Activated CD8-positive, alpha-beta memory T cell treated with anti-CD3 and anti-CD28 coated beads, Interleukin-2, amount 50 U/mL, for 4 hours (primary cell): ENCODE measurements around the gene RMND5A.
"Not testable (repeated sequence)": the region's sequence is repeated elsewhere in the genome, so short reads cannot be mapped to it uniquely, and the experiment has no call there.

ENCODE experiments used
- DNase-seq: peaks from one replicate; pipeline ENCODE4 v3.0.0-alpha.2; 2020

RMND5A gene, protein sequence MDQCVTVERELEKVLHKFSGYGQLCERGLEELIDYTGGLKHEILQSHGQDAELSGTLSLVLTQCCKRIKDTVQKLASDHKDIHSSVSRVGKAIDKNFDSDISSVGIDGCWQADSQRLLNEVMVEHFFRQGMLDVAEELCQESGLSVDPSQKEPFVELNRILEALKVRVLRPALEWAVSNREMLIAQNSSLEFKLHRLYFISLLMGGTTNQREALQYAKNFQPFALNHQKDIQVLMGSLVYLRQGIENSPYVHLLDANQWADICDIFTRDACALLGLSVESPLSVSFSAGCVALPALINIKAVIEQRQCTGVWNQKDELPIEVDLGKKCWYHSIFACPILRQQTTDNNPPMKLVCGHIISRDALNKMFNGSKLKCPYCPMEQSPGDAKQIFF

DNA sequence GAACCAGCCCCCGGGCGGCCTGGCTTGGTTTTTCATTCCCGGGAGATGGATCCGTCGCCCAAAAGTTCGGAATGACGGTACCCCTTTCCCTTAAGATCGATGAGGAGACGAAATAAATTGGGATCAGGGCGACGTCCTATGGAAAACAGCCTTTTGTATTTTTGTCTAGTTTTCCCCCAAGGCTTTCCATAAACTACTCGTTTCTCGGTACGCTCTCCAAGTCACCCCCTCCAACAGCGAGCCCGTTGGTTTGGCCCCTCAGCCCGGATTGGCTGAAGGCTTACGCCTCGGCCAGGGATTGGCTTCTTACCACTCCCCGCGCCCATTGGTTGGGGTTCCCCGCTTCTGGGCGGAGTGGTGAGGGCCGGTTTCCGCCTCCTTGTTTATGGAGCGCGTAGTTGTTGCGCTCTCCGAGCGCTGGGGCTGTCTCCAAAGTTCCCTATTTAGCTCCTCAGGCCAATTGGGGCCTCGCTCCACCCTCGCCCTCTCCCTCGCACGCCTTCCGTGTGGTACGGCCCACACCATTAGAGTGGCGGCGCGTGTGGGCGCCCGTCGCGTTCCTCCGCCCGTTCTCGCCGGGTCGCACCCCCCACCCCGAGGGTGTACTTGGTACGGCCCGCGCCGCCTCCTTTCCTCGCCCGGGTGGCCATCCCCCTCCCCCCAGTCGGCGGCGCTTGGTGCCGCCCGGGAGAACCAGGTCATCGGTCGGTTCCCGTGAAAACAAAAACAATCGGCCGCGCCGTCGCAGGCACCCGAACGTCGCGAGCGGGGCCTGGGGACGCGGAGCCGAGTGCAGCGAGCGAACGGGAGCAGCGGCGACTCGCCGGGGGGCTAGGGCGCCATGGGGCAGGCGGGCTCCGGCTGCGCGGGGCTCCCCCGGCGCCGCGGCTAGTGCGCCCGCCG, at the start of gene RMND5A:
RMND5A (plus strand) TSS at position 655 of the 903 bp plus-strand sequence. CDS start 377 bp downstream, outside the sequence.
- peak; percentile 96 for DNase-seq

- no peak for DNase-seq
Observed at GRCh38 chr2:86671337-86671981, 48.6 kb upstream of the RMND5A start.

DNA sequence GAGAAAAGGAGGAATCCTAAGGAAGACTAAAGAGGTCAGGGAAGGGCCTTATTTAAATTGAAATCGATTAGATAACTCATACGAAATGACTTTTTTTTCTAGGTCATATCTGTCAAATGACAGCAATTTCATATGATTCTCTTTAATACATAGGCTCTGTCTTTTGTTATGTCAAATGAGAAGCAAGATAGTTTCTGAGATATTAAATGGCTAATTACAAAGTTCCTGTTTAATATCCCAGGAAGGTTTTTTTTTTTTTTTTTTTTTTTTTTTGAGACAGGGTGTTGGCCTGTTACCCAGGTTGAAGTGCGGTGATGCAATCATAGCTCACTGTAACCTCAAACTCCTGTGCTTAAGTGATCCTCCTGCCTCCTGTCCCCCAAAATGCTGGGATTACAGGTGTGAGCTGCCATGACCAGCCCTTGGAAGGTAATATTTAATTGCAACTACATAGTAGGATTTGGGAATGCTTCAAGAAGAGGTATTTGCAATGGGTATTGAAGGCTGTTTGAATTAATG, 48.0 kb upstream of the RMND5A start:
- no peak for DNase-seq

GRCh38 chr2:86673011-86673410, 47.1 kb upstream of the RMND5A start:
- no peak for DNase-seq

GRCh38 chr2:86673986-86674670, 46.0 kb upstream of the RMND5A start:
- no peak for DNase-seq

DNA sequence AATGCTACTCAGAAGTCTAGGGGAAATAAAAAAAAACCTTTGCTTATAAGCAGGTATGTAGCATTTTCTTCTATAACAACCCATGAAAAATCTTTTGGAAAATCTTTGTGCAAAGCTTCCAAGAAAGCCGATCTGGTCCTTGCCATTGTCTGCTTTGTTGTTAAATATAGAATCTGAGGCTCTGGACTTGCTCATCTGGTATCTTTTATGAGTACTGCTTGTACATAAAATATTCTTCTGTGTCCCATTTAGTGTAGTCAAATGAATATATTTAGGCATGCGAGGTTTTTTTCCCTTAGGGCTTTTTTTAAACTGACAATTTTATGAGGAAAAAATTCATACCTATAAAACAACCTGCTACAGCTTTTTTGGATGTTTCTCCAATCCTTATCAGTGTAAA, 45.0 kb upstream of the RMND5A start:
- DNase-seq, result no peak

- DNase-seq, result no peak
Observed at GRCh38 chr2:86675511-86676015, 44.5 kb upstream of the RMND5A start.

DNA sequence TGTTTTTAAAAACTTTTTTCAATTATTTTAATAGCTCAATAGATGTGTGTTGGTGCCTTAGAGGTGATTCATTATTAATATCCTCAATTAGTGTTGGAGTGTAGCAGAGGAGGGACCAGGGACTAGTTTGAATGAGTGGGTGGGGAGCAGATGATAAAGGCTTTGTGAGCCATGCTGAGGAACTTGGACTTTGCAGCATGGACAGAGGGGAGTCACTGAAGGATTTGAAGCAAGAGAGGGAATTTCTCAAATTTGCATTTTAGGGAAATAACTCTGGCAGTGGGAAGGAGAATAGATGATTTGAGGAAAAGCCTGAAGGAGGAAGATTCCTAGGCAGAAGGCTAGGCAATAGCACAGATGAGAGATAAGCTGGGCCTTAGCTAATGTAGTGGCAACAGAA, 42.3 kb upstream of the RMND5A start:
- no peak for DNase-seq

DNA sequence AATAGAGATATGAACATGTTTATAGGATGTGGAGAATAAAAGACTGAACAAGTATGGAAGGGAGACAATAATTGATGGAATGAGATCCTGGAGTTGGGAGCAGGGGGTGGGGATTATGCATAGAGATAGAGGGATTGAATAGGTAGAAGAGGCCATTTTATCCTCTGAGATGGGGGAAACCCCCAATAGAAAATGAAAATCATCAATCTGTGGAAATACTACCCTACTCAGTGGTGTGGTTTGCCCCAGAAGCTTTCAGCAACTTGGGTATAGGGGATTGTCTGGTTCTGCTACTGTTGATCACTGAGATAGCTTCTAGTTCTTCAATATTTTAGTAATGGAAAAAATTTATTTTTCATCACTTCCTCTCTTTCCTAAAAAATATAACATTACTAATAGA, 41.1 kb upstream of the RMND5A start:
- DNase-seq, result no peak

DNA sequence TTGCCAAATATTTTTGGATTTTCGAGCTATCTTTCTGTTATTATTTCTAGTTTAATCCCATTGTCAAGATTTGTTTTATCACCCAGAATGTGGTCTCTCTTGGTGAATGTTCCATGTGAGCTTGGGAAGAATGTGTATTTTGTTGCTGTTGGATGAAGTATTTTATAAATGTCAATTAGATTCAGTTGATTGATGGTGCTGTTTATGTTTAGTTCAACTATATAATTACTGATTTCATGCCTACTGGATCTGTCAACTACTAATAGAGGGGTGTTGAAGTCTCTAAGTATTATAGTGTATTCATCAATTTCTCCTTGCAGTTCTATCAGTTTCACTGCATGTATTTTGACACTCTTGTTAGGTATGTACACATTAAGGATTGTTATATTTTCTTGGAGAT, 34.7 kb upstream of the RMND5A start:
- DNase-seq, result no peak

DNA sequence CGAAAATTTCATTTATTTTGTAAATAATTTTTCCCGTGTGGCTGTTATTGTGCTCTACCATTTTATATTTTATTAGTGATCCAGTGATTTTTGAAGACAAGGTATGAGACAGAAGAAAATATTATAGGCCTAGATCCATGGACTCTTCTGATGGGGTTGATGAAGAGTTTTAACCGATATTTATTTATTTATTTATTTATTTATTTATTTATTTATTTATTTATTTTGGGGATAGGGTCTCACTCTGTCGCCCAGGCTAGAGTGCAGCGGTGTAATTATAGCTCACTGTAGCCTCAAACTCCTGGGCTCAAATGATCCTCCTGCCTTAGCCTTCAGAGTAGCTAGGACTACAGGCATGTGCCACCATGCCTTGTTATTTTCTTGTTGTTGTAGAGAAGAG, 33.6 kb upstream of the RMND5A start:
- DNase-seq, result no peak

DNA sequence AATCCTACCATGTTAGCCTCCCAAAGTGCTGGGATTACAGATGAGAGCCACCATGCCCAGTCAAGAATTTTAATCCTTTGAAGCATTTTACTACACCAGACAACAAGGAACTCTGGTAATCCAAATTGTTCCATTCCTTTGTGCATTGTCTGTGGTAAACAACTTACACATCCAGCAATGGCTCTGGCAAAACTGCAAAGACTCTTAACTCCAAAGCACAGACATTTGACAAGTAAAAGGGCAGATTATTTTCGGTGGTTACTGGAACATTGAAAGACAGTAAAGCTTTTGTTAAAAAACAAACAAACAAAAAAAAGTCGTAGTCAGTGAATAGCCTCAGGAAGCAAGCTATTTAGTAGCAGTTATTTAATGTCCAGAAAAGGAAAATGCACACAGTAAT, 33.2 kb upstream of the RMND5A start:
- no peak for DNase-seq

DNA sequence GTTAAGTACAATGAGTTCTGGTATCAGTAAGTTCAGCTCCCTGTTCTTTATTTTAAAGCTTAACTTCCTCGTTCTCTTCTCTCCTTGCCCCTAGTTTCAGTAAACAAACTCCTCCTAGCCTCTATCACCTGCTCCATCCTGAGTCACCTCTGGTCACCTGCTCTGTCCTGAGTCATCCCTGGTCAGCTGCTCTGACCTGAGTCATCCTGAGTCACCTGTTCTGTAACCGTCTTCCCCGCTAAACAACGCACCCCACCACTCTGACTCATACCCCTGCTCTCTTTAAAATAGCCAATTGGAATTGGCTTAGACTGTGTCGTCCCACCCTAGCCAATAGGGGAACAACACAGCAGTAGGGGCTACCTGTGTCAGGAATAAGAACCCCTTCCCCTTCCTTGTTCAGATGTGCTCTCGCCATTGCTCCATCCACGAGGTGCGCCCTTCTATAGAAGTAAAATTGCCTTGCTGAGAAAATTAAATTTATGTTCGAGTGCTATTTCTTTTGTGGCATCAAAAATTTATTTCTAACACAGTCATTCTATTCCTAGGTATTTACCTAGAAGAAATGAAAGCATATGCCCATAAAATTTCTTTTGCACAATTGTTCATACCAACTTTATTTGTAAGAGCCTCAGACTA, 24.9 kb upstream of the RMND5A start:
- DNase-seq, result no peak

- no peak for DNase-seq
Observed at GRCh38 chr2:86697551-86698104, 22.5 kb upstream of the RMND5A start.

GRCh38 chr2:86700690-86701089, 19.4 kb upstream of the RMND5A start:
- no peak for DNase-seq

DNA sequence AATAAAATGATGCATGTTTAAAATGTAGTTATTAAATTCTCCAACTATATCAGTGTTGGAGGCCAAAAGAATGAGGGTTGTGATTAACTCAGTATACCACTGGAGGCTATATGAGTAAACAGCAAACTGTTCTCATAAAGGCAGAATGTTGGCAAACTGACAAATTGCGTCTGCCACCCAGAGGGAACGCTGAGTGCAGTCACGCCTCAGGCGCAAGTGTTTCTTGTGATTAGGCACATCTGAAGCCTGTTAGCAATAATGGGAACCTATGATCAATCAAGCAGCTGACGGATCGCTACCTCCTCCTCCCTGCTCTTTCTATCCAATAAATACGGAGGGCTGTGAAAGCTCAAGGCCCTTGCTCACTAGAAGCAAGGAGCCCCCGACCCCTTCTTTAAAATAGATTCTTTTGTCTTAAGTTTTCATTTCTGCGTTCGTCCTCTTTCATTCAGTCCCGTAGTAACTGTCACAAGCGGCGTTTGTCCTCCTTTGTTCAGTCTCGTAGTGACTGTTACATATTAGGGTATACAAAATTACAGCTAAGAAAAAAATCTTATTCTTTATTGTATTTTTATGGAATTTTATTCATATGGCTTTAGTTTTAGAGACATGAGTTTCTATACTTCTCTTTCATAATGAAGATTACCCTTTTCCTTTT, 16.3 kb upstream of the RMND5A start:
- no peak for DNase-seq

GRCh38 chr2:86704459-86704971, 15.6 kb upstream of the RMND5A start:
- DNase-seq, result no peak

DNA sequence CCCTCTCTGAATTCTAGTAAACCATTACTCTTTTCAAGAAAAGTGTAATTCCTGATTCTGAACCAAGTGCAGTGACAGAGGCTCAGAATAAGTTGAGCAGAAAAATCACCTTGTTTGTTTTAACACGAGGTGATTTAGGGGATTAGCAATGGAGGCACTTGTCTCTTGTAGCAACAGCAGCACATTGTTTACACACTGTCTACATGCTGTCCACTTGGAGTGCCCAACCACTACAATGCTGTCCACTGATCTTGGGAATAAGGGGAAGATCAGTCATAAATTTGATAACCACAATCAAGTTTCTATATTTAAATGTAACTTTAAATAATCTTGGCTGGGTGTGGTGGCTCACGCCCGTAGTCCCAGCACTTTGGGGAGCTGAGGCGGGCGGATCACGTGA, 13.9 kb upstream of the RMND5A start:
- no peak for DNase-seq

GRCh38 chr2:86706935-86707334, 13.2 kb upstream of the RMND5A start:
- DNase-seq, result no peak

DNA sequence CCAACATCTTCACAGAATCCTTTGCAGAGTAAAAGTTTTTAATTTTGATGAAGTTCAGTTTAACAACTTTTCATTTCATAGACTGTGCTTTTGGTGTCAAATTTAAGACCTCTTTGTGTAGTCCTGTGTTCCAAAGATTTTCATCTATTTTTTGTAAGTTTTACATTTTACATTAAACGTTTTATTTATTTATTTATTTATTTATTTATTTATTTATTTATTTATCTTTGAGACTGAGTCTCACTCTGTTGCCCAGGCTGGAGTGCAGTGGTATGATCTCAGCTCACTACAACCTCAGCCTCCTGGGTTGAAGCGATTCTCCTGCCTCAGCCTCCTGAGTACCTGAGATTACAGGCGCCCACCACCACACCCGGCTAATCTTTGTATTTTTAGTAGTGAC, 12.0 kb upstream of the RMND5A start:
- not testable (repeated sequence) for DNase-seq
